ENCODE results near the gene AKAP8. TPM values are rescaled to one million over a fixed set of nuclear protein-coding genes. Genes with fewer than 3 reads are reported as not detected.
"Not testable (repeated sequence)": the region's sequence is repeated elsewhere in the genome, so short reads cannot be mapped to it uniquely, and the experiment has no call there.

AKAP8 gene
- total RNA-seq, 1 donor from 2014 or later: 27.7 TPM

- Histone ChIP-seq H3K4me3 (peak within 1 kb of the TSS; percentile 80 to 93), H3K36me3 (peaks cover 0 to 15% of the 10 kb centered on the region in 2 donors), H3K27ac (peak within 1 kb of the TSS; percentile 82), H3K4me1 (peaks cover 75% of the 10 kb centered on the region), H3K9me3 (no peaks in the 10 kb centered on the region), H3K27me3 (no peaks in the 10 kb centered on the region)
- peak in 1 of 2 donors; percentile 87 for TF ChIP-seq POLR2A (IDR thresholded peaks at IDR 0.05)
- peak in 1 of 3 experiments; percentile 66 for TF ChIP-seq CTCF (IDR thresholded peaks at IDR 0.05)
- TF ChIP-seq POLR2AphosphoS5 (IDR thresholded peaks at IDR 0.05; ENCODE audit: insufficient read depth in 1 of 2, low read depth in 1 of 2): peak; percentile 98
- peak; percentile 99 for DNase-seq (ENCODE audit: extremely low spot score in 2 of 2)
- intact Hi-C loops (cut with DNase I): no loop called here
Measured at GRCh38 chr19:15418579-15419412, 39.2 kb upstream of the AKAP8 start, which contains the start of gene AKAP8L. Gene AKAP8L (minus strand): TSS chr19:15418988. CDS start chr19:15418923, 65 bp downstream.

DNA sequence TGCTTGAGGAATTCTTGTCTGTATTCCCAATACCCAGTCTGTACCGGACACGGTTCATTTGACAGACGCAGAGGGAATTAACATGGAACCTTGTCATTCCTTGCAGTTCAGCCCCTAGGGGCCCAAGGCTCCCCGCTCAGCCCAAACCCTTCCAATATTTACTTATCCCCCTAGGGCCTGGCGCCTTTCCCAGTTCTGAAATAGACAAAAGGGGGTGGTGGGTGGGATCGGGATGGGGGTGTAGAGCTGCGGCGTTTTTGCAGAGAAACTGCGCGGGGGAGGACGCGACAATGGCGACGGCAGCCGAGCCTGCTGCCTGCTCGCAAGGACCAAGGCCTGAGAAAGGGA is 38.6 kb upstream of the AKAP8 start:
- no peak for DNase-seq (ENCODE audit: extremely low spot score in 2 of 2)
- TF ChIP-seq POLR2AphosphoS5 (IDR thresholded peaks at IDR 0.05; ENCODE audit: insufficient read depth in 1 of 2, low read depth in 1 of 2): no peak
- peaks cover 0 to 9% of the 10 kb centered on the region in 2 donors for H3K36me3 ChIP-seq

DNA sequence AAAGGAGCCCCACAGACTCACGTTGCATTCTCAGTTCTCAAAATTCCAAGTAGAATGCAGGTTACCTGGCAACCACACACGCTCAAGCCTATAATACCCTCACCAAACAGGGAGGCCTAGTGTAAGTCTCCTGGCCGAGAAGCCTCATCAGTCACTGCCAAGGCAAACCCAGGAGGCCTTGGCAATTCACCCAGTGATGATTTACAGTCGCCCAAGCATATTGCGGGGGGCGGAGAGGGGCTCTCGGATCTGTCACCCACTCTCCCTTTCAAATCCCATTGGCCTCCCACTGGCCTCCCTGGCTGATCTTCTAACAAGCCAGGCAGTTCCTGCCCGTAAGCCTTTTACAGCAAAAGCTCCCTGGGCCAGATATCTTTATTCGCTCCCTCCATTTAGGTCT is 38.1 kb upstream of the AKAP8 start:
- peaks cover 0 to 4% of the 10 kb centered on the region in 2 donors for H3K36me3 ChIP-seq
- TF ChIP-seq POLR2AphosphoS5 (IDR thresholded peaks at IDR 0.05; ENCODE audit: insufficient read depth in 1 of 2, low read depth in 1 of 2) (no peak), POLR2A (IDR thresholded peaks at IDR 0.05) (no peak), CTCF (IDR thresholded peaks at IDR 0.05) (no peak)
- H3K27ac ChIP-seq: peak overlapping the region; percentile 82
- no peaks in the 10 kb centered on the region for H3K9me3 ChIP-seq
- peak overlapping the region; percentile 80 to 93 for H3K4me3 ChIP-seq
- H3K4me1 ChIP-seq: peaks cover 82% of the 10 kb centered on the region
- H3K27me3 ChIP-seq: no peaks in the 10 kb centered on the region
- DNase-seq (ENCODE audit: extremely low spot score in 2 of 2): no peak
- intact Hi-C loops (cut with DNase I): no loop called here

More for the DNA sequence above, 38.6 kb upstream of the AKAP8 start:
- peak overlapping the region; percentile 80 to 93 for H3K4me3 ChIP-seq
- H3K27ac ChIP-seq: peak overlapping the region; percentile 82
- peaks cover 81% of the 10 kb centered on the region for H3K4me1 ChIP-seq
- intact Hi-C loops (cut with DNase I): no loop called here
- H3K27me3 ChIP-seq: no peaks in the 10 kb centered on the region
- no peaks in the 10 kb centered on the region for H3K9me3 ChIP-seq

DNA sequence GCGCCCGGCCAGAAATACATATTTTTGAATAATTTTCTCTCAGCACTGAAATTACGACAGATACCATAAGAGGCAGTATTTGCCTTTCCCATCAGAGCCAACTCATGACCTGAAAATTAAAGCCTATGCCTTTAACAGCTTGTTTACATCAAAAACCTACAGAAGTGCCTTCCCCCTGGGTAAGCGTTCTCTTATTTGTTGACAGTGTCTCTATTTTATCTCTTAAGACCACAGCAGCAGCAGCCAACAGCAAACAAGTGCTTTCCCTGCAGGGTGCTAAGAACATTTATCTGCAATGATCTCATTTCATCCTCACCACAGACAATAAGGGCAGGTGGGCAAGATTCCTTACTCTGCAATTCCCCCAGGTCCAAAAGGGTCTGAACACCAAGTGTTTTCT is 33.2 kb upstream of the AKAP8 start:
- intact Hi-C loops (cut with DNase I): no loop called here
- peaks cover 78% of the 10 kb centered on the region for H3K4me1 ChIP-seq
- H3K4me3 ChIP-seq: no peak overlapping the region
- no peak overlapping the region for H3K27ac ChIP-seq
- peaks cover 0 to 8% of the 10 kb centered on the region in 2 donors for H3K36me3 ChIP-seq
- no peaks in the 10 kb centered on the region for H3K9me3 ChIP-seq
- DNase-seq (ENCODE audit: extremely low spot score in 2 of 2): no peak
- TF ChIP-seq POLR2A (IDR thresholded peaks at IDR 0.05): no peak
- TF ChIP-seq CTCF (IDR thresholded peaks at IDR 0.05): no peak
- no peaks in the 10 kb centered on the region for H3K27me3 ChIP-seq

DNA sequence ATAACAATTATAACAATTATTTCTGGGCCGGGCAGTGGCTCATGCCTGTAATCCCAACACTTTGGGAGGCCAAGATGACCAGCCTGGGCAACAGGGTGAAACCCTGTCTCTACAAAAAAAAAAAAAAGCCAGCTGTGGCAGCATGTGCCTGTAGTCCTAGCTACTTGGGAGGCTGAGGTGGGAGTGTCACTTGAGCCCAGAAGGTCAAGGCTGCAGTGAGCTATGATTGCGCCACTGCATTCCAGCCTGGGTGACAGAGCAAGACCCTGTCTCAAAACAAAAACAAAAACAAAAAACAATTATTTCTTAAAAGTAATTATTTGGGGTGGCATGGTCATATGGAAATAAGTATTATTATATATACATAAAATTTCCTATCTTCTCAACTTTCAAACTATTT is 31.8 kb upstream of the AKAP8 start:
- H3K4me3 ChIP-seq; intact Hi-C loops (cut with DNase I); H3K27me3 ChIP-seq; H3K27ac ChIP-seq; DNase-seq (ENCODE audit: extremely low spot score in 2 of 2); H3K9me3 ChIP-seq; H3K36me3 ChIP-seq: not testable (repeated sequence)
- H3K4me1 ChIP-seq: peaks cover 76% of the 10 kb centered on the region

DNA sequence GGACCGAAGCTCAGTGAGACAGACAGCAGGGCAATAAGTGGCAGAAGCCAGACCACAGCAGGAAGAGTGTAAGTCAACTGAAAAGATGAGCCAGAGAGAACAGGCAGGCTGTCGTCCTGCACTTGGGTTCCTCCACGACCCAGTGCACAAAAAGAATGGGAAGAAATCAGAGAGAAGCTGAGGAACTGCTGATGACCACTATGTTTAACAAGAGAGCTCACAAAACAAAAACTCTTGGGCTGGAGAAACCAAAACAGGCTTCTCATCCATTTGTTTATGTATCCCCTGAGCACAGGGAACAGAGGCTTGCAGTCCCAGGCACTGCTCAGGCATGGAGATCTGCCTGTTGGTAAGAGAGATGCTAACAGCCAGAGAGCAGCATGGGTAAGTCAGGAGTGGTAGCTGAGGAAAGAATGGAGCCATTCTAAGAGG is 25.2 kb upstream of the AKAP8 start:
- TF ChIP-seq POLR2AphosphoS5 (IDR thresholded peaks at IDR 0.05; ENCODE audit: insufficient read depth in 1 of 2, low read depth in 1 of 2): no peak
- no peak for TF ChIP-seq POLR2A (IDR thresholded peaks at IDR 0.05)
- TF ChIP-seq CTCF (IDR thresholded peaks at IDR 0.05): no peak
- Histone ChIP-seq H3K27ac (peak overlapping the region; percentile 15), H3K27me3 (no peaks in the 10 kb centered on the region), H3K4me3 (no peak overlapping the region), H3K9me3 (no peaks in the 10 kb centered on the region), H3K4me1 (peaks cover 69% of the 10 kb centered on the region), H3K36me3 (peaks cover 0 to 39% of the 10 kb centered on the region in 2 donors)
- DNase-seq (ENCODE audit: extremely low spot score in 2 of 2): no peak
- intact Hi-C loops (cut with DNase I): no loop called here

Data from vagina (tissue), 2 donors.